BLaER1 (cell line): Measurements from ENCODE around the gene TECR.
"Not testable (repeated sequence)": the region's sequence is repeated elsewhere in the genome, so short reads cannot be mapped to it uniquely, and the experiment has no call there.

Source experiments
- H3K27ac ChIP-seq: shearing (Covaris generic); formaldehyde crosslinking; 2 replicates; pipeline ENCODE4 v1.8.1; 2022
- H3K27me3 ChIP-seq: shearing (Covaris generic); formaldehyde crosslinking; 2 replicates; pipeline ENCODE4 v1.8.1; 2022
- H3K36me3 ChIP-seq: shearing (Covaris generic); formaldehyde crosslinking; 2 replicates; pipeline ENCODE4 v1.8.1; 2022
- H3K4me1 ChIP-seq: shearing (Covaris generic); formaldehyde crosslinking; 2 replicates; pipeline ENCODE4 v1.8.1; 2022
- H3K4me2 ChIP-seq: shearing (Covaris generic); formaldehyde crosslinking; 2 replicates; pipeline ENCODE4 v1.8.1; 2022
- H3K4me3 ChIP-seq: shearing (Covaris generic); formaldehyde crosslinking; 2 replicates; pipeline ENCODE4 v1.8.1; 2022
- H3K9ac ChIP-seq: shearing (Covaris generic); formaldehyde crosslinking; 2 replicates; pipeline ENCODE4 v1.8.1; 2022
- H3K9me3 ChIP-seq: shearing (Covaris generic); formaldehyde crosslinking; 2 replicates; pipeline ENCODE4 v1.8.1; 2022
- H4K20me1 ChIP-seq: shearing (Covaris generic); formaldehyde crosslinking; 2 replicates; pipeline ENCODE4 v1.8.1; 2022
- Cebpa-rat ChIP-seq: shearing (Covaris generic); IDR thresholded peaks from 2 replicates; pipeline ENCODE4 v1.8.1; 2022

TECR gene

DNA sequence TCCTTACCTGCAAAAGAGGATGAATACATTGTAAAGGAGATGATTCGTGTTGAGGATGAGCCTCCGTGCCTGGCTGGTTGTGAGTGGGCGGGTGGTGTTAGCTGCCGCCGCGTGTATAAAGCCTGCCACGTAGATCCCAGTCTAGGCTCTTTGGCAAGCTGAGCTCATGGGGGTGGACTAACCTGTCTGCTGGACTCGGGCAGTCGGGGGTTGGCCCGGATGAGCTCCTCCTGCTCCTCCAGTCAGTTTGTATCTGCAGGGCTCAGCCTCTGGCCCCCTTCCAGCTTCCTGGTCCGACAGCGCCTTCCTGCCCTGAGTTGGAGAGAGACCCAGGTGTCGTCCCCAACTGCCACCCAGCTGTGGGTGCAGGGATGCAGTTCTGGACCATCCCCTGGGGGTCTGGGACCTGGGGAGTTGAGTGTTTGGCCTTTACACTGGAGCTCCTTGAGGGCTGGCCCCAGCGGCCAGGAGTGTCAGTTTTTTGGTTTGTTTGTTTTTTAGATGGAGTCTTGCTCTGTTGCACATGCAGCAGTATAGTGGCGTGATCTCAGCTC lies 20.9 kb downstream of the TECR start:
- Histone ChIP-seq H3K27ac (peak overlapping the region; percentile 76), H3K9ac (peak overlapping the region; percentile 63), H3K9me3 (no peaks in the 10 kb centered on the region), H3K27me3 (no peaks in the 10 kb centered on the region), H3K4me3 (peak overlapping the region; percentile 52), H3K4me2 (peak overlapping the region; percentile 89), H3K4me1 (peaks cover 99% of the 10 kb centered on the region), H3K36me3 (peaks cover 28% of the 10 kb centered on the region), H4K20me1 (peaks cover 48% of the 10 kb centered on the region)
- TF ChIP-seq Cebpa-rat = no peak

DNA sequence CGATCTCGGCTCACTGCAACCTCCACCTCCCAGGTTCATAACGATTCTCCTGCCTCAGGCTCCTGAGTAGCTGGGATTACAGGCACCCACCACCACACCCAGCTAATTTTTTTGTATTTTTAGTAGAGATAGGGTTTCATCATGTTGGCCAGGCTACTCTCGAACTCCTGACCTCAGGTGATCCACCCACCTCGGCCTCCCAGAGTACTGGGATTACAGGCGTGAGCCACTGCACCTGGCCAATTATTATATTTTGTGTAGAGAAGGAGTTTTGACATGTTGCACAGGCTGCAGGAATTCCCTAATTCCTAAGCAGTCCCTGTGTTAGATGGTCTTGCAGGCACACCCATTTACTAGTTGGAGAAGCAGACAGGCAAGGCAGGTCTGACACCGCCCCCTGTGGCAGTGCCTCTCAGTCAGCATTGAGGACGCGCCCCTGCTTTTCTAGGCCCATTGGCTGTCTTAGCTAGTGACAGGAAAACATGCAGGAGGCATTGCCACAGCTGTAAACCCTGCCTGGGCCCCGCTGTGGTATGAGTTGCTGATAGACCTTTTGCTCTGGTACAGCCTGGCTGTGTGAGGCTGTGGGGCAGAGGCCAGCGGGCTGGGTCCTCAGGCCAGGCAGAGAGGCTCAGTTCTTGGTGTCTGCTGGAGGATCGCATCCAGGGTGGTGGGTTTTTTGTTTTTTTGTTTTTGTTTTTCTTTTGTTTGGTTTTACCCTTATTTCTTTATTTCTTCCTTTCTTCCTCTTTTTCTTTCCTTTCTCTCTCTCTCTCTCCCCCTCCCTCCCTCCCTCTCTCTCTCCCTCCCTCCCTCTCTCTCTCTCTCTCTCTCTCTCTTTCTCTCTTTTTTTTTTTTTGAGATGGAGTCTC lies 22.0 kb downstream of the TECR start:
- Histone ChIP-seq H3K27ac (peak overlapping the region; percentile 76), H3K9ac (peak overlapping the region; percentile 63; the same call in 1 of the 2 replicates), H3K4me1 (peaks cover 99% of the 10 kb centered on the region), H4K20me1 (peaks cover 47% of the 10 kb centered on the region), H3K4me2 (peak overlapping the region; percentile 89), H3K36me3 (peaks cover 28% of the 10 kb centered on the region)
- H3K27me3 ChIP-seq, H3K9me3 ChIP-seq, H3K4me3 ChIP-seq: not testable (repeated sequence)

DNA sequence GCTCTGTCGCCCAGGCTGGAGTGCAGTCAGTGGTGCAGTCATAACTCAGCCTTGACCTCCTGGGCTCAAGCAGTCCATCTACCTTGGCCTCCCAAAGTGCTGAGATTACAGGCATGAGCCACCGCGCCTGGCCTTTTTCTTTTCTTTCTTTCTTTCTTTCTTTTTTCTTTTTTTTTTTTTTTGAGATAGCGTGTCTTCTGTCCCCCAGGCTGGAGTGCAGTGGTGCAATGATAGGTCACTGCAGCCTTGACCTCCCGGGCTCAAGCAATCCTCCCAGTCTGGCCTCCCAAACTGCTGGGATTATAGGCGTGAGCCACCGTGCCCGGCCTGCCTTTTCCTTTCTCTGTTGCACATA lies 22.6 kb downstream of the TECR start:
- peaks cover 99% of the 10 kb centered on the region for H3K4me1 ChIP-seq
- 0 out of 2 replicates have a peak overlapping the region, but pooled peaks have one; percentile 0 for H3K4me3 ChIP-seq
- H4K20me1 ChIP-seq = peaks cover 49% of the 10 kb centered on the region
- H3K27ac ChIP-seq = peak overlapping the region; percentile 69
- peak overlapping the region; percentile 89 for H3K4me2 ChIP-seq
- H3K27me3 ChIP-seq, H3K9me3 ChIP-seq: not testable (repeated sequence)
- H3K36me3 ChIP-seq = peaks cover 28% of the 10 kb centered on the region
- H3K9ac ChIP-seq = peak overlapping the region; percentile 70

DNA sequence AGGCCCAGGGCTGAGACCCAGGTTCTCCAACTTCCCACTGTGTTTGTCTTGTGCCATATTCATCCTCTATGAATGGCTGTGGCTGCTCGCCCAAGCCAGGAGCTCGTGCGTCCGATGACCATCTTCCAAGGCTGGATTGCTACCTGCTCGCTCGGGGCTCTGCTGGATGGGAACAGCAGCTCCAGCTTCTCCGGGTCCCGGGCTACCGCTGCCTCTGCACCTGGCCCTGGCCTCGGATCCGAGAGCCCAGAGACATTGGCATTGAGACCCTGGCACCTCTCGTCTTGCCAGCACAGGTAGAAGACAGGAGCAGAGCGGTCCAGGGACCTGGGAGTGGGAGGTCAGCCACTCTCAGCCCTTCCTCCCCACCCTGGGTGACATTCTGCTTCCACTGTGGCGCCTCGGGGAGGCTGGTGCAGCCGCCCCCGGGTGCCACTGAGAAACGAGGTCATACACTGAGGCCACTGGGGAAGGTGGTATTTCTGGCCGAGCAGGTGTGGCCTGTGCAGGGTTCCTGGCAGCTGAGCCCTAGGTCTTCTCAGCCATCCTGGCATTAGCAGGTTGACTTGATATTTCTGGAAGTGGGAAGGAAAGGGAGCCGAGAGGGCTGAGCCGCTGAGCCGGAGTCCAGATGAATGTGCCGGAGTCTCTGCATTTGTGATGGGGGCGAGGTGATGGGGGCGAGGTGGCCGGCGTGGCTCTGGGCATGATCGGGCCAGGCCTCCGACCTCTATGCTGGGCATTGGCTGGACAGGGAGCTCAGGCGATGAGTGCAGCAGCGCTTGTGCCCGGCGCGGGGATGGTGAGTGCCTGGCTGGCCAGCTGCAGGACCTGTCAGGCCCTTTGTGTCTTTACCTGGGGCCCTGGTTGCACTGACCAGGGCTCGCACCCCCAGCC lies 23.9 kb downstream of the TECR start:
- Histone ChIP-seq H4K20me1 (peaks cover 59% of the 10 kb centered on the region), H3K4me1 (peaks cover 99% of the 10 kb centered on the region)

GRCh38 chr19:14553939-14554243 lies 24.5 kb downstream of the TECR start:
- H3K4me3 ChIP-seq = no peak overlapping the region
- no peaks in the 10 kb centered on the region for H3K27me3 ChIP-seq
- no peak for TF ChIP-seq Cebpa-rat
- peaks cover 65% of the 10 kb centered on the region for H4K20me1 ChIP-seq
- peaks cover 24% of the 10 kb centered on the region for H3K36me3 ChIP-seq
- peak overlapping the region; percentile 69 for H3K27ac ChIP-seq
- H3K4me1 ChIP-seq = peaks cover 99% of the 10 kb centered on the region
- H3K9ac ChIP-seq = peak overlapping the region; percentile 70
- peak overlapping the region; percentile 89 for H3K4me2 ChIP-seq
- no peaks in the 10 kb centered on the region for H3K9me3 ChIP-seq

More for the DNA sequence above, 23.9 kb downstream of the TECR start:
- Histone ChIP-seq H3K4me3 (no peak overlapping the region), H3K27me3 (no peaks in the 10 kb centered on the region), H3K27ac (peak overlapping the region; percentile 69), H3K36me3 (peaks cover 30% of the 10 kb centered on the region), H3K9ac (peak overlapping the region; percentile 70), H3K9me3 (no peaks in the 10 kb centered on the region), H3K4me2 (peak overlapping the region; percentile 89)
- TF ChIP-seq Cebpa-rat = no peak

DNA sequence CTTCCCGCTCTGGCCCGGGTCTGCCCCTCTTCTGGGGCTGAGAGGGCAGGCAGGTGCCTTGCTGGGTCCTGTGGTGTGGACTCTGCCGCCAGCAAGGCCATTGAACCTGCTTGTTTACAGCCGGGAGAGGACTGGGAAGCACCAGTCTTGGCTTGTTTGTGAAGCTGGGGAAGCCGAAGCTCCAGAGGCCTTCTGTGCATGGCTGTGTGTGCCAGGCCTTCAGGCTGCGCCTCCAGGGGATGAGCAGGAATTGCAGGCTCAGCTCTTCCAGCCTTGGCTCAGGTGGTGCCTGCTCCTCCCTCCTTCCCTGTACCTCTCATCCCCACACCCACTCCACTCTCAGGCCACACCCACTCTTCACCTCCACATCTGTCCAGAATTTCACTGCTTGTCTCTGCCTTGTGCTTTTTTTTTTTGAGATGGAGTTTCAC lies 25.0 kb downstream of the TECR start:
- peaks cover 19% of the 10 kb centered on the region for H3K36me3 ChIP-seq
- H3K9ac ChIP-seq = peak overlapping the region; percentile 70; the same call in 1 of the 2 replicates
- H3K27me3 ChIP-seq = no peaks in the 10 kb centered on the region
- H4K20me1 ChIP-seq = peaks cover 69% of the 10 kb centered on the region
- no peak overlapping the region for H3K4me3 ChIP-seq
- no peak for TF ChIP-seq Cebpa-rat
- H3K27ac ChIP-seq = peak overlapping the region; percentile 69
- peaks cover 99% of the 10 kb centered on the region for H3K4me1 ChIP-seq
- H3K4me2 ChIP-seq = peak overlapping the region; percentile 89
- H3K9me3 ChIP-seq = no peaks in the 10 kb centered on the region

GRCh38 chr19:14555918-14556661 lies 26.7 kb downstream of the TECR start:
- Histone ChIP-seq H3K4me2 (peak overlapping the region; percentile 56), H3K4me1 (peaks cover 99% of the 10 kb centered on the region), H3K9me3 (no peaks in the 10 kb centered on the region), H3K9ac (no peak overlapping the region), H4K20me1 (peaks cover 78% of the 10 kb centered on the region), H3K27me3 (no peaks in the 10 kb centered on the region), H3K36me3 (peaks cover 19% of the 10 kb centered on the region), H3K4me3 (no peak overlapping the region), H3K27ac (no peak overlapping the region)
- no peak for TF ChIP-seq Cebpa-rat

DNA sequence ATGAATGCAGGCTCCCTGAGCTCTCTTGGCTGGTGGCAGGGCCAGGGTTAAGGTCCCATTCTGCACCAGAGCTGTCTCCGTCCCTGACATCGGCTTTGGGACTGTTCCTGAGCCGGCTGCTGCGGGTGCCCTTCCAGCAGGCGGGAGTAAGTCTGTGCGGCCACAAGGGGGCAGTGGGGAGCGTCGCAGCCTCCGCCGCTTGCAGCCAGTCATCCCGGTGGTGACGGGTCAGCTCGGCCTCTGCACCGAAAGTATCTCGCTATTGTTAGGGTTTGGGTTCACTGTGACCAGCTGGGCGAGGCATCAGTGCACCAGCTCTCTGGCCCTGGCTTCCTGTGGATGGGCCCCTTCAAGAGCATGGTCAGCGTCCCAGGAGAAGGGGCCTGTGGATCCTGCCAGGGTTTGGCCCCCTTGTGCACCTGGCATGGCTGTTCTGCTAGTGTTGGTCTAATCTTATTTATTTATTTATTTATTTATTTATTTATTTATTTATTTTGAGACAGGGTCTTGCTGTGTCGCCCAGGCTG lies 27.3 kb downstream of the TECR start:
- peak overlapping the region; percentile 56 for H3K4me2 ChIP-seq
- H3K4me3 ChIP-seq = no peak overlapping the region
- H3K27ac ChIP-seq = no peak overlapping the region
- H3K36me3 ChIP-seq = peaks cover 19% of the 10 kb centered on the region
- H3K9ac ChIP-seq = no peak overlapping the region
- H3K4me1 ChIP-seq = peaks cover 99% of the 10 kb centered on the region
- H4K20me1 ChIP-seq = peaks cover 84% of the 10 kb centered on the region
- TF ChIP-seq Cebpa-rat = no peak
- H3K27me3 ChIP-seq = no peaks in the 10 kb centered on the region
- H3K9me3 ChIP-seq = no peaks in the 10 kb centered on the region
